DND-41 (cell line): ENCODE measurements around the gene BCL2L1.

Source experiments
- CTCF ChIP-seq: IDR thresholded peaks from 2 replicates; pipeline ENCODE4 v1.5.1; 2012; ENCODE audit warnings: borderline replicate concordance, low read length, moderate library complexity, mild to moderate bottlenecking; ENCODE audit not compliant: poor library complexity, severe bottlenecking; ENCODE audit errors: extremely low read depth
- EZH2 ChIP-seq: IDR thresholded peaks from 3 replicates; pipeline ENCODE4 v1.6.1; 2012; ENCODE audit warnings: borderline replicate concordance, low read depth, mild to moderate bottlenecking, moderate library complexity, low read length, inconsistent platforms; ENCODE audit not compliant: severe bottlenecking

- TF ChIP-seq EZH2 (no peak), CTCF (peak; percentile 99)
Measured at GRCh38 chr20:31723319-31724078, 831 bp upstream of the BCL2L1 start.
